GM18498 (cell line): ENCODE results near the gene CACNA1C.

Experiments
- ATAC-seq: cut with Tn5 transposase; IDR thresholded peaks from one replicate; pipeline ENCODE4 v1.9.1; 2021; ENCODE audit warnings: mild to moderate bottlenecking, moderate library complexity; ENCODE audit not compliant: unreplicated experiment

The CACNA1C gene

GRCh38 chr12:2560356-2560755, 507.6 kb downstream of the CACNA1C start:
- no peak for ATAC-seq

- ATAC-seq, result no peak
Observed at GRCh38 chr12:2561367-2561766, 508.6 kb downstream of the CACNA1C start.

- no peak for ATAC-seq
Observed at GRCh38 chr12:2562400-2562799, 509.6 kb downstream of the CACNA1C start.

- ATAC-seq, result no peak
Observed at GRCh38 chr12:2563709-2564108, 510.9 kb downstream of the CACNA1C start.

GRCh38 chr12:2566161-2566560, 513.4 kb downstream of the CACNA1C start:
- ATAC-seq, result no peak

GRCh38 chr12:2567711-2568110, 514.9 kb downstream of the CACNA1C start:
- ATAC-seq, result no peak

GRCh38 chr12:2570562-2570961, 517.8 kb downstream of the CACNA1C start:
- no peak for ATAC-seq

- ATAC-seq, result no peak
Observed at GRCh38 chr12:2574355-2574935, 521.7 kb downstream of the CACNA1C start.

- ATAC-seq, result no peak
Observed at GRCh38 chr12:2575245-2575644, 522.5 kb downstream of the CACNA1C start.

- no peak for ATAC-seq
Observed at GRCh38 chr12:2578211-2578610, 525.4 kb downstream of the CACNA1C start.

GRCh38 chr12:2578772-2579171, 526.0 kb downstream of the CACNA1C start:
- no peak for ATAC-seq

GRCh38 chr12:2580821-2581220, 528.0 kb downstream of the CACNA1C start:
- ATAC-seq, result no peak

GRCh38 chr12:2581293-2582045, 528.7 kb downstream of the CACNA1C start:
- ATAC-seq, result no peak

- no peak for ATAC-seq
Observed at GRCh38 chr12:2582631-2583030, 529.8 kb downstream of the CACNA1C start.

- no peak for ATAC-seq
Observed at GRCh38 chr12:2583091-2583497, 530.3 kb downstream of the CACNA1C start.

GRCh38 chr12:2583642-2584401, 531.0 kb downstream of the CACNA1C start:
- ATAC-seq, result no peak

- no peak for ATAC-seq
Observed at GRCh38 chr12:2586156-2587038, 533.6 kb downstream of the CACNA1C start.

GRCh38 chr12:2588345-2588744, 535.6 kb downstream of the CACNA1C start:
- ATAC-seq, result no peak

- ATAC-seq, result no peak
Observed at GRCh38 chr12:2589381-2589780, 536.6 kb downstream of the CACNA1C start.

- ATAC-seq, result no peak
Observed at GRCh38 chr12:2593045-2593444, 540.3 kb downstream of the CACNA1C start.

- no peak for ATAC-seq
Observed at GRCh38 chr12:2596441-2596840, 543.7 kb downstream of the CACNA1C start.
